IPS-20b (cell line): ENCODE measurements around the gene COL17A1.

Experiments used
- H3K27ac ChIP-seq: one replicate; pipeline ENCODE4 v1.5.1; 2013; ENCODE audit warnings: low read length
- H3K27me3 ChIP-seq: 2 replicates; pipeline ENCODE4 v1.6.1; 2013; ENCODE audit warnings: mild to moderate bottlenecking, low read length, inconsistent platforms; ENCODE audit not compliant: insufficient read depth
- H3K36me3 ChIP-seq: 2 replicates; pipeline ENCODE4 v1.6.1; 2013; ENCODE audit warnings: low read depth, mild to moderate bottlenecking, inconsistent platforms, low read length, moderate library complexity; ENCODE audit not compliant: insufficient read depth
- H3K4me1 ChIP-seq: 2 replicates; pipeline ENCODE4 v1.6.1; 2013; ENCODE audit warnings: mild to moderate bottlenecking, control low read depth, inconsistent platforms, low read length, moderate library complexity; ENCODE audit not compliant: insufficient read depth
- H3K4me3 ChIP-seq: 2 replicates; pipeline ENCODE4 v1.5.1; 2013; ENCODE audit warnings: mild to moderate bottlenecking, low read length, inconsistent platforms
- H3K9ac ChIP-seq: 2 replicates; pipeline ENCODE4 v1.6.1; 2013; ENCODE audit warnings: low read depth, mild to moderate bottlenecking, inconsistent platforms, low read length, moderate library complexity
- H3K9me3 ChIP-seq: 2 replicates; pipeline ENCODE4 v1.6.1; 2013; ENCODE audit warnings: mild to moderate bottlenecking, low read depth, low read length, inconsistent platforms; ENCODE audit not compliant: insufficient read depth

Gene COL17A1

DNA sequence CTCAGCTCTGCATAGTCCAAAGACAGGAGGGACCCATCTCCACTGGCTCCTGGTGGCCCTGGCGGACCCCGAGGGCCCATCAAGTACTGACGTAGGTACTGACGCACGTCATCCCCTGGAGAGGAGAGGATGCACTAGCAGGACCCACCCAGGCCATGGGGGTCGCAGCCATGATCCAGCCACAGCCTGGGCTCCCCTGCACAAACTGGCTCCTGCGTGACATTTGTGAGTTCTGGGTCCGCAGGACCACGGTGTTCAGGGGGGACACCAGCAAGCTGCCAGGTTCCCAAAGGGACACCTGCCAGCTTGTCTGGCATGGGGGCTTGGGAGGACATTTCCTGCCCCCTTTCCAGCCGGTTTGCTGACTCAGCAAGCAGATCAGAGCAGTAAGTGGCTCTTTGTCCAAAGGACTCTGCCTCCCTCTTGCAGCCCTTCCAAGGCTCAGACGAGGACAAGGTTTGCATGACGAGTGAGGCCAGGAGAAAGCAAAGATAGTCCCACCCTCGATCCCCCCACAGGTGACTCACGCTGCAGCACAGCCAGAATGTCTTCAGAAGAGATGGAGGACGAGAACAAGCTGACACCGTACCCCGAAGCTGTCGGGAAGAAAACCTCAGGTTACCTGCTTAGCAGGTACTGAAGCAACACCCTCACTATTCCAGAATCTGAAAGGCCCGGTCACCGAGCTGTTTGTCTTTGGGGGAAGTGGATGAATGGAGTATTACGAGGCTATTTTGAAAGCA, 49.0 kb downstream of the COL17A1 start:
- H3K9me3 ChIP-seq: no peaks in the 10 kb centered on the region
- H3K4me1 ChIP-seq: peaks cover 5% of the 10 kb centered on the region; the same call in 1 of the 2 replicates
- no peaks in the 10 kb centered on the region for H3K27me3 ChIP-seq
- no peak overlapping the region for H3K4me3 ChIP-seq
- no peak overlapping the region for H3K9ac ChIP-seq
- H3K27ac ChIP-seq: no peak overlapping the region
- no peaks in the 10 kb centered on the region for H3K36me3 ChIP-seq

DNA sequence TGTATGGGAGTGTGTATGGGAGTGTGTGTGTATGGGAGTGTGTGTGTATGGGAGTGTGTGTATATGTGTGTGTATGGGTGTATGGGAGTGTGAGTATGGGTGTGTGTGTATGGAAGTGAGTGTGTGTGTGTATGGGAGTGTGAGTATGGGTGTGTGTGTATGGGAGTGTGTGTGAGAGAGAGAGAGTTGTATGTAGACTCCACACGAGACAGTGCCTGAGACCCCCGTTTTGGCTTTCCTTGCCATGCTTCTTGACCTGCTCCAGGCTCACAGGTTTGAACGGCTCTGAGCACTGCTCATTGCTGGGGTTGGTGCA, 49.7 kb downstream of the COL17A1 start:
- no peaks in the 10 kb centered on the region for H3K27me3 ChIP-seq
- H3K4me3 ChIP-seq: no peak overlapping the region
- peaks cover 5% of the 10 kb centered on the region; the same call in 1 of the 2 replicates for H3K4me1 ChIP-seq
- H3K9ac ChIP-seq: no peak overlapping the region
- no peaks in the 10 kb centered on the region for H3K36me3 ChIP-seq
- H3K27ac ChIP-seq: no peak overlapping the region
- no peaks in the 10 kb centered on the region for H3K9me3 ChIP-seq

DNA sequence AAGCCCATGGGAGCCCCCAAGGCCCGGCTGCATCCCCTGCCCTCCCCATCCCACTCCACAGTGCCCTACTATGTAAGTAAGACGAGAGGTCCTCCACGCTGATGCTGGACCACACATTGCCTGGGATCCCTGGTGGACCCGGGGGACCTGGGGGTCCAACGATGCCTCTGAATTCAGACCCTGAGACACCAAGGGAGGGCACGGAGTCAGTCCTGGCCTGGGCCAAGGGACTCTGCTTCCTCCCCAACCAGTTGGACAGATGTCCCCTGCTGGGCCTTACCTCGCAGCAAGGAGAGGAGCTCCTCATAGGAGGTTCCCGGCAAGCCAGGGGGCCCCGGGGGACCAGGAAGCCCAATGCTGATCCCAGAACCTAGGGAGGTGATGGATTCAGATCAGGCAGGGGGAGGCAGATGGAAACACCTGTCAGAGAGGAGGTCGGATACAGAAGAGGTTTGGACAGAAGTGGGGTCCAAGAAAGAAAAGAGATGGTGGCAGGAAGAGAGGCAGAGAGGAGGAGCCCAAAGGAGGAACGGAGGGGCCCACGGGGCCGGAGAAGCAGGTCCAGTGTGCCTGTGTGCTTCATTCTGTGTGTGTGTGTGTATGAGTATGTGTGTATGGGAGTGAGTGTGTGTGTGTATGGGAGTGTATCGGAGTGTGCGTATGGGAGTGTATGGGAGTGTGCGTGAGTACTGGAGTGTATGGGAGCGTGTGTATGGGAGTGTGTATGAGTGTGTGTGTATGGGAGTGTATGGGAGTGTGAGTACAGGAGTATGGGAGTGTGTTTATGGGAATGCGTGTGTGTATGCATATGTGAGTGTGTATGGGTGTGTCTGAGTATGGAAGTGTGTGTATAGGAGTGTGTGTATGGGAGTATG, 50.2 kb downstream of the COL17A1 start:
- Histone ChIP-seq H3K36me3 (no peaks in the 10 kb centered on the region), H3K27ac (no peak overlapping the region), H3K27me3 (no peaks in the 10 kb centered on the region)

DNA sequence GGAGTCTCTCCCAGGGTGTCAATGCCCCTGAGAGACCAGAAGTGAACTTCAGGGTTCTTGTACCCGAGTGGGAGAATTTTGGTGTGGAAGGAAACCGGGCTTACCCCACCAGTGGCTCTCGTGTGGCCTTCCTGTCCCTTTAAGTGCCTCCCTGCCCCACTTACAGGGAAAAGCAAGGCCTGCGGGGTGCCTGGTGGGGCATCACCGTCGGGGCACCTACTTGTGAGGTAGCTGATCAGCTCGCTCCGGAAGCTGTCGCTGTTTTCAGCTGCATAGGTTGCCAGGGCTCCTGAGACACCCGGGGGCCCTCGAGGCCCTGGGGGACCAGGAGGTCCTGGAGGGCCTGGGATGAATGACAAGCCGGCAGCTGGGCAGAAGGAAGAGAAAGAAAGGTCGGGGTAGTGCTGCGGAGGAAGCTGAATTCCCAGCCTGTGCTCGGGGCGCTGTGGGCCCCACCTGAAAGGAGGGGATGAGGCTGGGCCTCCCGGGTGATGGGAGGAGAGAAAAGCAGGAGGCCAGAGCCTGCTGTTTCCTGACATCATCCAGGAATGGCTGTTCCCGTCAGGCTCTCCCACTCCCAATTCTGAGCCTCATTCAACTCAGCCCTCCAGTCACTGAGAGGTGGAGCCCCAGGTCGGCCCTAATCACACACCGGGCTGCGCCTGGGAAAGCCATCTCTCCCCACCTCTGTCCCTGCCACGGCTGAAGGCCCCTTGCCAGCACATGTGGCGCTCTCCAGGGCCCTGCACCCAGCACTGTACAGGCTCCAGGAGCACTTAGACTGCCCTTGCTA, 51.1 kb downstream of the COL17A1 start:
- Histone ChIP-seq H3K36me3 (no peaks in the 10 kb centered on the region), H3K4me3 (no peak overlapping the region), H3K9me3 (no peaks in the 10 kb centered on the region), H3K27me3 (no peaks in the 10 kb centered on the region), H3K27ac (no peak overlapping the region), H3K9ac (no peak overlapping the region), H3K4me1 (peaks cover 5% of the 10 kb centered on the region; the same call in 1 of the 2 replicates)

More for the DNA sequence above, 50.2 kb downstream of the COL17A1 start:
- Histone ChIP-seq H3K9me3 (no peaks in the 10 kb centered on the region), H3K9ac (no peak overlapping the region), H3K4me1 (peaks cover 5% of the 10 kb centered on the region; the same call in 1 of the 2 replicates), H3K4me3 (no peak overlapping the region)

DNA sequence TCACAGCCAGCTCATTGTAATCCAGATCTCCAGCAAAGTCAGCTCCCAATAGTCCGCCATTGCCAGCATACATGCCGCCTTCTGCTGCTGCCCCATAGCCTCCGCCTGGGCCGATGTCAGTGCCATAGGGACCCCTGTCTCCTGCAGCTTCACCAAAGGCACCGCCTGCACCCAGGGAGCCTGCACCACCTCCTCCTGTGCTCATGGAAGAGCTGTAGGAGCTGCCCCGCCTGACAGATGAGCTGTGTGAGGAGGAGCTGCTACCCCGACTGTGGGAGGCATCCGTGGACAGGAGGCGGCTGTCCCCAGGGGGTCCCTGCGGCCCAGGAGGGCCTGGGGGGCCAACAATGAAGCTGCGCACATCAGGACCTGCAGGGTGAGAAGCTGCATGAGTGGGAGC, 51.7 kb downstream of the COL17A1 start:
- no peaks in the 10 kb centered on the region for H3K9me3 ChIP-seq
- no peak overlapping the region for H3K27ac ChIP-seq
- no peak overlapping the region for H3K4me3 ChIP-seq
- no peak overlapping the region for H3K9ac ChIP-seq
- H3K27me3 ChIP-seq: no peaks in the 10 kb centered on the region
- peaks cover 5% of the 10 kb centered on the region; the same call in 1 of the 2 replicates for H3K4me1 ChIP-seq
- H3K36me3 ChIP-seq: no peaks in the 10 kb centered on the region

DNA sequence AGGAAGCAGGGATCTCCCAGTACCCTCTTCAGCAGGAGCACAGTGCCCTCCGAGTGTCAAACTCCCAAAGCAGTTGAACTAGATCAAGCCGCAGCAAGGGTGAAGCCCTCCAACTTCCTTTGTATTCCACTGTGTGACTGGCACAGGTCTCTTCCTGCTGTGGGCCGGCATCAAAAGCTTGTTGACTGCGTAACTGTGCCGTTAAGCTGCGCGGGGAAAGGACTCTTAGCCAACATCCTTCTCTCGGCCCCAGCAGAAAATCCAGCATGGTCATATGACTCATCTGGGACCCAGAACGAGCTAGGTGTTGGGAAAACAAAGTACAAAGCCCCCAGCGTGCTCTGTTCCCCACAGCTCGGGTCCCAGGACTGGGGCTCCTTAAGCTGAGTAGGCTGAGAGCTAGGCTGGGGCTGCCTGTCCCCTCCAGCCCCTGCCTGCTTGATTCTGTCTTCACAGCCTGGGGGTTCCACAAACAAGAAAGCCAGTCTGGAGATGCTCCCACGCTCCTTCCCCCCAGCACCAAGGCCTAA, 52.2 kb downstream of the COL17A1 start:
- H3K27ac ChIP-seq: no peak overlapping the region
- H3K4me3 ChIP-seq: no peak overlapping the region
- H3K9me3 ChIP-seq: no peaks in the 10 kb centered on the region
- H3K36me3 ChIP-seq: no peaks in the 10 kb centered on the region
- no peaks in the 10 kb centered on the region for H3K27me3 ChIP-seq
- H3K9ac ChIP-seq: no peak overlapping the region
- H3K4me1 ChIP-seq: peaks cover 5% of the 10 kb centered on the region; the same call in 1 of the 2 replicates

DNA sequence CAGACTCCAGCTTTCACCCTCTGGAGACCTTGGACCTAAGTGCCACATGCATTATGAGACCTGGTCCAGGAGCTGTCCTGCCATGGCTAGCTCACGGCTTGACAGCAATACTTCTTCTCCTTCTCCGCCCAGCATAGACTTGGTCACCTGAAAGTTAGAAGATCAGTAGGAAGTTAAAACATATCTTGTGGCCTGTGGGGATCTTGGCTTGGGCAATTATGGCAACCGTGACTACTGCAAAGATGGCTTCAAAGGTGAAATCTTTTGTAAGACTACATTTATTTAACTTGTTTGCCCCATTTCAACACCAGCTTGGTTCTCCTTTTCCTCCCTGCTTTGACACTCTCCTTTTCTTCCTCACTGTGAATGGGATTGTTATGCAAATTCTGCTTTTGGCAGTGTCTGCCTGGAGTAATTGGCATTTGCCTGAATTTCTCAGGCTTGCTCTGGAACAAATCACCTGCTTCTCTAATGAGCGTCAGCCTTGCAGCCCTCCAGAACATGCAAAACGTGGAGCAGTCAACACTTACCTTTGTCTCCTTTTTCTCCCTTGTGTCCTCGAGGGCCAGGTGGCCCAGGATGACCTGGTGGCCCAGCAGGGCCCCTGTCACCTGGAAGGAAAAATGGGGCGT, 53.4 kb downstream of the COL17A1 start:
- Histone ChIP-seq H3K36me3 (no peaks in the 10 kb centered on the region), H3K9me3 (no peaks in the 10 kb centered on the region), H3K27me3 (no peaks in the 10 kb centered on the region), H3K9ac (no peak overlapping the region), H3K4me1 (peaks cover 5% of the 10 kb centered on the region; the same call in 1 of the 2 replicates), H3K27ac (no peak overlapping the region), H3K4me3 (peak overlapping the region; percentile 3; the same call in 1 of the 2 replicates)

DNA sequence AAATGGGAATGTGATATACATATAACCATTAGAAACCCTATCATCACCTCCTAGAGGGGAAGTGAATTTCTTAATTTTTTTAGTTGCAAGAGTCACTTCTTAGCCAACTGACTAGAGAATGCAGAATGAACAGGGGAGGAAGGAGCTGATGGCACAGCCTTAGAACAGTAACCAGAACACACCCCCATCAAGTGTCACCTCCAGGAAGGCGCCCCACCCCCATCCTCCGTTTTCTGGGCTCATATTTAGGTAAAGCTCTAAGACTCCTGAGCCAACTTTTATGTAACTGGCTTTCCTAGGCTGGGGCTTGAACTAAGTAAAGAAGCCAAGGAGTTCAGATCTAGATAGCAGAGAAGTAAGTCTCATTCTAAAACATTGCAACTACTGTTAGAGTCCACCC, 54.0 kb downstream of the COL17A1 start:
- H3K4me1 ChIP-seq: peaks cover 5% of the 10 kb centered on the region; the same call in 1 of the 2 replicates
- H3K9me3 ChIP-seq: no peaks in the 10 kb centered on the region
- no peak overlapping the region for H3K4me3 ChIP-seq
- H3K27me3 ChIP-seq: no peaks in the 10 kb centered on the region
- no peak overlapping the region for H3K27ac ChIP-seq
- H3K9ac ChIP-seq: no peak overlapping the region
- H3K36me3 ChIP-seq: no peaks in the 10 kb centered on the region

DNA sequence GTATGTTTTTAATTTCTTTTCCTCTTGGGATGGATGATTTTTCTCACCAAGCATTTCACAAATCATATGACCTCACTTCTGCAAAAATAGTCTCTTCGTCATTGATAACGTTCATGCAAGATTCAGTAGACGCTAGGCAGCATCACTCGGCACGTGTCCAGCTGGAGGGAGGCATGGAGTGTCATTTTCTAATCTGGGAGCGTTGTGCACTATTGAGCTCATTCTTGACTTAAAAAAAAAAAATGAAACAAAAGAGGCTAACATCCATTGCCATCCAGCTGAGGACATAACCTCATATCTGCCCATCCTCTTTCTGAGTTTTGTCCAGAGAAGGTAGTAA, 56.2 kb downstream of the COL17A1 start:
- Histone ChIP-seq H3K9ac (no peak overlapping the region), H3K27ac (no peak overlapping the region), H3K27me3 (no peaks in the 10 kb centered on the region), H3K4me3 (no peak overlapping the region), H3K4me1 (peaks cover 5% of the 10 kb centered on the region; the same call in 1 of the 2 replicates), H3K9me3 (no peaks in the 10 kb centered on the region), H3K36me3 (peaks cover 17% of the 10 kb centered on the region; the same call in 1 of the 2 replicates)

DNA sequence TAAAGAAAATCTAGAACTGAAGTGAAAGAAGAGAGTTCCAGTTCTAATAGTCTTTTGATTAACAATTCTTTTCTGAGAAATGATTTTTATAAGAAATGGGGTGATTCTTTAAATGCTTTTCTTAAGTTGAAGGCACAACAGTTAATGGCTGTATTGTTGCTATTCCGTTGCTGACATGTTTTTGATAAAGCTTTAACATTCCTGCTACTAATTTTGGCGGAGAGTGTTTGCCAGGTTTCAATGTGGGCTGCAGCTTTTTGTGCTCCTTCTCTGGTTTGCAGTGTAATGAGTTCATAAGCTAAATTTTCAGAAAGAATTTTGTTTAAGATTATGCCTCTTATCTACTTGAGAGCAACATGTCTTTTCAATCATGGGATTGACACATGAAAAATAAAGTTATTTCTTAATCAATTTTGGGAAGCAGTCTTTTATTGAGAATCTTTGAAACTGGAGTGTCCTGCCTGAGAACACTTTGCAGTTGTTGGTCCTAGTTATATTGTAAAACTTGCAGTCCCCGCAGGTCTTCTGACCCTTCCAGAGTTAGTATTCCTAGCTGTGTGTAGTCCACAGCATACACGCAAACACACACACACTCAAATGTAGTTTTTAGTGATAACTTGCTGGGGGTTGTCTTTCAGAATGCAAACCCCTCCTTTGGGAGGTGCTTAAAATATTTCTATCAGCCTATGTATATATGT, 56.7 kb downstream of the COL17A1 start:
- Histone ChIP-seq H3K9ac (no peak overlapping the region), H3K4me1 (peaks cover 5% of the 10 kb centered on the region; the same call in 1 of the 2 replicates), H3K9me3 (no peaks in the 10 kb centered on the region), H3K27me3 (no peaks in the 10 kb centered on the region), H3K27ac (no peak overlapping the region), H3K4me3 (no peak overlapping the region), H3K36me3 (peaks cover 21% of the 10 kb centered on the region; the same call in 1 of the 2 replicates)
